SK-N-SH (cell line): ENCODE measurements around the gene MTR. TPM values are rescaled to one million over a fixed set of nuclear protein-coding genes. Genes with fewer than 3 reads are reported as not detected.
A peak's percentile ranks its signal among the peaks of the same experiment; 100 is the strongest.

ENCODE experiments used
- CTCF ChIA-PET: fragments of 300-600, 350-600 bp; formaldehyde crosslinking; extraction: SDS; loops from one replicate; lab custom pipeline; 2021; lab: Yijun Ruan, JAX
- POLR2A ChIA-PET: fragments of 350-600 bp; sonication (Branson Sonifier 250); formaldehyde crosslinking; extraction: SDS; loops from one replicate; lab custom pipeline; 2020; ENCODE audit warnings: antibody characterized with exemption, inconsistent platforms; lab: Yijun Ruan, JAX
- DNase-seq: peaks from one replicate; pipeline ENCODE4 v3.0.0; 2012
- H2AFZ ChIP-seq: fragments of 200-600 bp; sonication (generic); 2 replicates; pipeline ENCODE4 v1.8.1; 2016; ENCODE audit warnings: antibody characterized with exemption, mild to moderate bottlenecking, low read depth
- H3F3A ChIP-seq: fragments of 200-600 bp; sonication (generic); replicated peaks from 2 replicates; pipeline ENCODE3; 2016; ENCODE audit warnings: antibody characterized with exemption, mild to moderate bottlenecking; ENCODE audit not compliant: insufficient read depth
- H3K27ac ChIP-seq, 2 experiments: fragments of 200-500 bp in 1 of 2; fragments of 200-600 bp in 1 of 2; sonication (Bioruptor generic) in 1 of 2; sonication (generic), shearing (Covaris generic) in 1 of 2; 2 replicates each; pipeline versions ENCODE4 v1.5.1 to v1.6.1; 2014 to 2016; ENCODE audit warnings: low read depth in 2 of 2, inconsistent platforms in 1 of 2, low read length in 1 of 2, mild to moderate bottlenecking in 1 of 2, mixed read lengths in 1 of 2
- H3K27me3 ChIP-seq: fragments of 200-600 bp; sonication (generic), shearing (Covaris generic); 2 replicates; pipeline ENCODE4 v1.6.1; 2016; ENCODE audit warnings: mixed run types; ENCODE audit not compliant: insufficient read depth
- H3K36me3 ChIP-seq, 2 experiments: fragments of 200-500 bp in 1 of 2; fragments of 200-600 bp in 1 of 2; sonication (Bioruptor generic) in 1 of 2; sonication (generic) in 1 of 2; replicated peaks in 1 of 2; 2 replicates each; pipeline versions ENCODE3 to v1.5.1; 2014 to 2016; ENCODE audit warnings: low read length in 1 of 2, mild to moderate bottlenecking in 1 of 2; ENCODE audit not compliant: insufficient read depth in 2 of 2, control insufficient read depth in 1 of 2
- H3K4me1 ChIP-seq, 2 experiments: fragments of 200-500 bp in 1 of 2; fragments of 200-600 bp in 1 of 2; sonication (Bioruptor generic) in 1 of 2; sonication (generic), shearing (Covaris generic) in 1 of 2; 2 replicates each; pipeline versions ENCODE4 v1.5.1 to v1.6.1; 2014 to 2016; ENCODE audit warnings: low read depth in 1 of 2, low read length in 1 of 2, mixed run types in 1 of 2; ENCODE audit not compliant: insufficient read depth in 2 of 2, control insufficient read depth in 1 of 2
- H3K4me2 ChIP-seq: fragments of 200-600 bp; sonication (generic), shearing (Covaris generic); 2 replicates; pipeline ENCODE4 v1.6.1; 2017; ENCODE audit warnings: mixed run types
- H3K4me3 ChIP-seq, 2 experiments: fragments of 200-500 bp in 1 of 2; fragments of 200-600 bp in 1 of 2; sonication (Bioruptor generic) in 1 of 2; sonication (generic), shearing (Covaris generic) in 1 of 2; 2 replicates each; pipeline versions ENCODE4 v1.5.1 to v1.8.1; 2014 to 2016; ENCODE audit warnings: low read depth in 2 of 2, inconsistent platforms in 1 of 2, low read length in 1 of 2, mild to moderate bottlenecking in 1 of 2, mixed read lengths in 1 of 2, moderate library complexity in 1 of 2
- H3K79me2 ChIP-seq: fragments of 200-600 bp; sonication (generic); 2 replicates; pipeline ENCODE4 v1.8.1; 2017; ENCODE audit warnings: mild to moderate bottlenecking; ENCODE audit not compliant: insufficient read depth
- H3K9ac ChIP-seq: fragments of 200-600 bp; sonication (generic); 2 replicates; pipeline ENCODE4 v1.6.1; 2017; ENCODE audit warnings: mixed run types
- H3K9me2 ChIP-seq: fragments of 200-600 bp; sonication (generic); 2 replicates; pipeline ENCODE4 v1.6.1; 2017; ENCODE audit warnings: mixed run types
- H3K9me3 ChIP-seq: fragments of 200-600 bp; sonication (generic); 2 replicates; pipeline ENCODE4 v1.6.1; 2017; ENCODE audit warnings: mixed run types, mild to moderate bottlenecking, moderate library complexity
- H4K20me1 ChIP-seq: fragments of 200-600 bp; sonication (generic); 2 replicates; pipeline ENCODE4 v1.6.1; 2017; ENCODE audit warnings: mild to moderate bottlenecking, mixed run types; ENCODE audit not compliant: insufficient read depth
- ELF1 ChIP-seq: IDR thresholded peaks from 2 replicates; pipeline ENCODE4 v1.4.0; 2012
- EP300 ChIP-seq, 2 experiments: IDR thresholded peaks; 2 replicates each; pipeline versions ENCODE4 v1.4.0 to v1.6.1; 2012; ENCODE audit warnings: borderline replicate concordance in 1 of 2, low read depth in 1 of 2, low read length in 1 of 2
- EZH2phosphoT487 ChIP-seq: fragments of 200-600 bp; sonication (generic); IDR thresholded peaks from 2 replicates; pipeline ENCODE4 v1.6.1; 2017; ENCODE audit warnings: low read depth, mixed run types, mild to moderate bottlenecking, antibody characterized with exemption, moderate library complexity, borderline replicate concordance
- GATA2 ChIP-seq: sonication (generic); formaldehyde crosslinking; IDR thresholded peaks from 2 replicates; pipeline ENCODE4 v1.5.0; 2020; ENCODE audit warnings: mild to moderate bottlenecking, missing genetic modification reagents
- MEF2A ChIP-seq: IDR thresholded peaks from 2 replicates; pipeline ENCODE4 v1.4.0; 2012; ENCODE audit warnings: low read depth, borderline replicate concordance
- MXI1 ChIP-seq: IDR thresholded peaks from 2 replicates; pipeline ENCODE4 v1.6.1; 2012; ENCODE audit warnings: mild to moderate bottlenecking, low read depth, low read length, improper control_type of control experiment
- NRF1 ChIP-seq: IDR thresholded peaks from 2 replicates; pipeline ENCODE4 v1.6.1; 2012; ENCODE audit warnings: low read depth, mild to moderate bottlenecking, low read length
- POLR2AphosphoS5 ChIP-seq: IDR thresholded peaks from 2 replicates; pipeline ENCODE4 v1.6.1; 2012; ENCODE audit warnings: low read depth, low read length
- RCOR1 ChIP-seq: fragments of 150-350 bp; IDR thresholded peaks from 2 replicates; pipeline ENCODE4 v1.6.1; 2017; ENCODE audit warnings: antibody characterized with exemption, low read length
- RXRA ChIP-seq: IDR thresholded peaks from 2 replicates; pipeline ENCODE4 v1.4.0; 2012; ENCODE audit warnings: low read depth, mild to moderate bottlenecking, borderline replicate concordance
- SIN3A ChIP-seq: IDR thresholded peaks from 2 replicates; pipeline ENCODE4 v1.6.1; 2012; ENCODE audit warnings: low read depth, mild to moderate bottlenecking, low read length, moderate library complexity, borderline replicate concordance
- SMC3 ChIP-seq: IDR thresholded peaks from 2 replicates; pipeline ENCODE4 v1.6.1; 2012; ENCODE audit warnings: low read depth, low read length, improper control_type of control experiment
- TAF1 ChIP-seq: IDR thresholded peaks from 2 replicates; pipeline ENCODE4 v1.6.1; 2012; ENCODE audit warnings: low read depth, mild to moderate bottlenecking, low read length, moderate library complexity, borderline replicate concordance
- WGBS: methylation state at CpG from one replicate; pipeline ENCODE4 v1.1.6; 2017; ENCODE audit warnings: low lambda C conversion rate; 5-methylcytosine and 5-hydroxymethylcytosine counted together
- polyA plus RNA-seq, 3 experiments: library from polyadenylated mRNA; depleted of rRNA; stranded (reverse); fragments of >200 nt; gene quantifications; 2 replicates each; pipeline ENCODE4 v1.2.3, GENCODE V29; 2012
- TF ChIP-seq, protein P1 (sequence below): fragments of 150-350 bp; IDR thresholded peaks from 2 replicates; pipeline ENCODE4 v1.6.1; 2016; ENCODE audit warnings: mild to moderate bottlenecking, low read depth, low read length
- TF ChIP-seq, protein P2 (sequence below): IDR thresholded peaks from 2 replicates; pipeline ENCODE4 v1.6.1; 2012; ENCODE audit warnings: mild to moderate bottlenecking, low read depth, low read length, moderate library complexity
- TF ChIP-seq, protein P3 (sequence below): IDR thresholded peaks from 2 replicates; pipeline ENCODE4 v1.4.0; 2012; ENCODE audit warnings: low read depth, borderline replicate concordance

MTR gene
- polyA plus RNA-seq, 1 of the 3 experiments (the other 2 are of a cell fraction) = 5.4 TPM

DNA sequence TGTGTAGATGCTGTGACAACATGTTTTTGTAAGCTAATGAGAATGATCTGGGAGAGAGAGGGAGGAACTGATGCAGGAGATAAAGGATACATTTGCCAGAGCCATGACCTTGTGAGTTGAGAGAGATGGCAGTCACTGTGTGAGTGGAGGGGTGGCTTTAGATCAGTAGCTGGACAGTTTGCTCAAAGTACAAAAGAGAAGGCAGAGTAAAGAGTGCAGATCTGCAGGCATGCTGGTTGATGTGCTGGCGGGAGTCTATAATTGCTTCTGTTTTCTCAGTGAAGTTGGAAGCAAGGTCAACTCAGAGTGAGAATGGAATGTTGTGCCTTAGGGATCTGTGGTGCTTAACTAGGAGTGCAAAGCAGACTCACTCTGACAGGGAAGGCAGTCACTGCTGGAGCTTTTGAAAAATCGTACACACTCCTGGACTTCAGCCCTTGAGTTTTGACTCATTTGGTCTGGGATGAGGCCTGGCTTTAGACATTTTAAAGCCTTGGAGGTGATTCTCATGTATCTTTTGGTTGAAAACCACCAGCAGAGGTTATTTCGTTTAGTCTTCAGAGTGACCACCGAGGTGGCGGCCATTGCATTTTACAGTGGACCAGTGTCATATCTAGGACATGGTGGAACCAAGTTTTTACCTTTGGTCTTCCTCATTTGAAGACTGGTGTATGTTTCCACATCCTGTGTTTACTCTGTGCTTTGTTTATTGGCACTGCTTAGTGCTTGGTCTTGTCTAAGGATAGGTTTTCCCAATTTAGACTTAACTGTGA, 49.6 kb downstream of the MTR start:
- H4K20me1 ChIP-seq = no peaks in the 10 kb centered on the region
- H2AFZ ChIP-seq = no peak overlapping the region
- H3F3A ChIP-seq = no peaks in the 10 kb centered on the region
- TF ChIP-seq, protein P1, sequence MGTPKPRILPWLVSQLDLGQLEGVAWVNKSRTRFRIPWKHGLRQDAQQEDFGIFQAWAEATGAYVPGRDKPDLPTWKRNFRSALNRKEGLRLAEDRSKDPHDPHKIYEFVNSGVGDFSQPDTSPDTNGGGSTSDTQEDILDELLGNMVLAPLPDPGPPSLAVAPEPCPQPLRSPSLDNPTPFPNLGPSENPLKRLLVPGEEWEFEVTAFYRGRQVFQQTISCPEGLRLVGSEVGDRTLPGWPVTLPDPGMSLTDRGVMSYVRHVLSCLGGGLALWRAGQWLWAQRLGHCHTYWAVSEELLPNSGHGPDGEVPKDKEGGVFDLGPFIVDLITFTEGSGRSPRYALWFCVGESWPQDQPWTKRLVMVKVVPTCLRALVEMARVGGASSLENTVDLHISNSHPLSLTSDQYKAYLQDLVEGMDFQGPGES = no peak
- TF ChIP-seq RCOR1 = 0 out of 2 replicates have a peak, but pooled peaks have one; percentile 26
- no peak for TF ChIP-seq SIN3A
- no peak for TF ChIP-seq MEF2A
- TF ChIP-seq POLR2AphosphoS5 = no peak
- TF ChIP-seq, protein P2, sequence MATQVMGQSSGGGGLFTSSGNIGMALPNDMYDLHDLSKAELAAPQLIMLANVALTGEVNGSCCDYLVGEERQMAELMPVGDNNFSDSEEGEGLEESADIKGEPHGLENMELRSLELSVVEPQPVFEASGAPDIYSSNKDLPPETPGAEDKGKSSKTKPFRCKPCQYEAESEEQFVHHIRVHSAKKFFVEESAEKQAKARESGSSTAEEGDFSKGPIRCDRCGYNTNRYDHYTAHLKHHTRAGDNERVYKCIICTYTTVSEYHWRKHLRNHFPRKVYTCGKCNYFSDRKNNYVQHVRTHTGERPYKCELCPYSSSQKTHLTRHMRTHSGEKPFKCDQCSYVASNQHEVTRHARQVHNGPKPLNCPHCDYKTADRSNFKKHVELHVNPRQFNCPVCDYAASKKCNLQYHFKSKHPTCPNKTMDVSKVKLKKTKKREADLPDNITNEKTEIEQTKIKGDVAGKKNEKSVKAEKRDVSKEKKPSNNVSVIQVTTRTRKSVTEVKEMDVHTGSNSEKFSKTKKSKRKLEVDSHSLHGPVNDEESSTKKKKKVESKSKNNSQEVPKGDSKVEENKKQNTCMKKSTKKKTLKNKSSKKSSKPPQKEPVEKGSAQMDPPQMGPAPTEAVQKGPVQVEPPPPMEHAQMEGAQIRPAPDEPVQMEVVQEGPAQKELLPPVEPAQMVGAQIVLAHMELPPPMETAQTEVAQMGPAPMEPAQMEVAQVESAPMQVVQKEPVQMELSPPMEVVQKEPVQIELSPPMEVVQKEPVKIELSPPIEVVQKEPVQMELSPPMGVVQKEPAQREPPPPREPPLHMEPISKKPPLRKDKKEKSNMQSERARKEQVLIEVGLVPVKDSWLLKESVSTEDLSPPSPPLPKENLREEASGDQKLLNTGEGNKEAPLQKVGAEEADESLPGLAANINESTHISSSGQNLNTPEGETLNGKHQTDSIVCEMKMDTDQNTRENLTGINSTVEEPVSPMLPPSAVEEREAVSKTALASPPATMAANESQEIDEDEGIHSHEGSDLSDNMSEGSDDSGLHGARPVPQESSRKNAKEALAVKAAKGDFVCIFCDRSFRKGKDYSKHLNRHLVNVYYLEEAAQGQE = no peak
- TF ChIP-seq, protein P3, sequence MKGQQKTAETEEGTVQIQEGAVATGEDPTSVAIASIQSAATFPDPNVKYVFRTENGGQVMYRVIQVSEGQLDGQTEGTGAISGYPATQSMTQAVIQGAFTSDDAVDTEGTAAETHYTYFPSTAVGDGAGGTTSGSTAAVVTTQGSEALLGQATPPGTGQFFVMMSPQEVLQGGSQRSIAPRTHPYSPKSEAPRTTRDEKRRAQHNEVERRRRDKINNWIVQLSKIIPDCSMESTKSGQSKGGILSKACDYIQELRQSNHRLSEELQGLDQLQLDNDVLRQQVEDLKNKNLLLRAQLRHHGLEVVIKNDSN = no peak
- no peak for TF ChIP-seq EZH2phosphoT487
- TF ChIP-seq GATA2 (CRISPR knock-in tag) = peak; percentile 67
- no peak for TF ChIP-seq MXI1
- TF ChIP-seq SMC3 = no peak
- no peak for TF ChIP-seq NRF1
- TF ChIP-seq RXRA = no peak
- TF ChIP-seq EP300 (IDR thresholded peaks at IDR 0.05; ENCODE audit: borderline replicate concordance in 1 of 2, low read depth in 1 of 2, low read length in 1 of 2) = peak in 1 of 2 experiments; percentile 29; a peak in 1 of 4 replicates
- TF ChIP-seq ELF1 = no peak
- no peak for TF ChIP-seq TAF1
- no peak overlapping the region for H3K4me2 ChIP-seq
- peak; percentile 75 for DNase-seq
- H3K9ac ChIP-seq = no peak overlapping the region
- no peaks in the 10 kb centered on the region for H3K9me3 ChIP-seq
- H3K27ac ChIP-seq = peak overlapping the region in 1 of 2 experiments; percentile 77; a peak in 2 of 4 replicates
- H3K9me2 ChIP-seq = no peaks in the 10 kb centered on the region
- WGBS = 88% methylated on average over 5 of the region's 5 CpGs
- H3K4me1 ChIP-seq = peaks cover 0 to 10% of the 10 kb centered on the region in 2 experiments; a peak in 2 of 4 replicates
- peaks cover 12 to 49% of the 10 kb centered on the region in 2 experiments for H3K36me3 ChIP-seq
- H3K79me2 ChIP-seq = no peaks in the 10 kb centered on the region
- POLR2A ChIA-PET = no interaction called here
- no peak overlapping the region for H3K4me3 ChIP-seq
- CTCF ChIA-PET = no interaction called here
- H3K27me3 ChIP-seq = no peaks in the 10 kb centered on the region
